HG03175 (cell line): ENCODE results near the gene UTP11.

ENCODE experiments used
- ATAC-seq: cut with Tn5 transposase; IDR thresholded peaks from one replicate; pipeline ENCODE4 v1.9.1; 2021; ENCODE audit warnings: mild to moderate bottlenecking, moderate library complexity; ENCODE audit not compliant: unreplicated experiment

The UTP11 gene

GRCh38 chr1:38045401-38046332 lies 33.1 kb downstream of the UTP11 start:
- no peak for ATAC-seq

- ATAC-seq: no peak
Measured at GRCh38 chr1:38046333-38046883, 33.9 kb downstream of the UTP11 start, which contains the start of gene POU3F1. TSS of gene POU3F1 (minus strand) at chr1:38046793. CDS start at chr1:38046743, 50 bp downstream.

- ATAC-seq: peak; percentile 62
Measured at GRCh38 chr1:38046884-38047602, 34.5 kb downstream of the UTP11 start.

GRCh38 chr1:38047603-38048141 lies 35.1 kb downstream of the UTP11 start:
- no peak for ATAC-seq

GRCh38 chr1:38050397-38051078 lies 38.0 kb downstream of the UTP11 start:
- no peak for ATAC-seq

GRCh38 chr1:38051079-38051543 lies 38.6 kb downstream of the UTP11 start:
- no peak for ATAC-seq

GRCh38 chr1:38052750-38053415 lies 40.3 kb downstream of the UTP11 start:
- ATAC-seq: peak; percentile 89

GRCh38 chr1:38053416-38054091 lies 41.0 kb downstream of the UTP11 start:
- ATAC-seq: no peak

- no peak for ATAC-seq
Measured at GRCh38 chr1:38055398-38055797, 42.9 kb downstream of the UTP11 start.

- ATAC-seq: no peak
Measured at GRCh38 chr1:38055965-38056364, 43.4 kb downstream of the UTP11 start.

- ATAC-seq: no peak
Measured at GRCh38 chr1:38059635-38060250, 47.2 kb downstream of the UTP11 start.

- no peak for ATAC-seq
Measured at GRCh38 chr1:38060498-38060897, 48.0 kb downstream of the UTP11 start.

- ATAC-seq: no peak
Measured at GRCh38 chr1:38061290-38061689, 48.8 kb downstream of the UTP11 start.

- no peak for ATAC-seq
Measured at GRCh38 chr1:38061883-38062328, 49.4 kb downstream of the UTP11 start.

GRCh38 chr1:38062361-38063288 lies 50.1 kb downstream of the UTP11 start:
- ATAC-seq: no peak

- no peak for ATAC-seq
Measured at GRCh38 chr1:38063616-38064015, 51.1 kb downstream of the UTP11 start.

GRCh38 chr1:38064197-38064903 lies 51.8 kb downstream of the UTP11 start:
- no peak for ATAC-seq
